Activated CD4-positive, alpha-beta T cell treated with anti-CD3 and anti-CD28 coated beads, Interleukin-2, amount 50 U/mL, for 4 hours (primary cell): Measurements from ENCODE around the gene PXDN.
"Not testable (repeated sequence)": the region's sequence is repeated elsewhere in the genome, so short reads cannot be mapped to it uniquely, and the experiment has no call there.

Experiments used
- DNase-seq, 2 experiments: peaks; one replicate each; pipeline ENCODE4 v3.0.0-alpha.2; 2020

PXDN gene

GRCh38 chr2:1680222-1681016, 63.9 kb downstream of the PXDN start:
- DNase-seq = no peak

DNA sequence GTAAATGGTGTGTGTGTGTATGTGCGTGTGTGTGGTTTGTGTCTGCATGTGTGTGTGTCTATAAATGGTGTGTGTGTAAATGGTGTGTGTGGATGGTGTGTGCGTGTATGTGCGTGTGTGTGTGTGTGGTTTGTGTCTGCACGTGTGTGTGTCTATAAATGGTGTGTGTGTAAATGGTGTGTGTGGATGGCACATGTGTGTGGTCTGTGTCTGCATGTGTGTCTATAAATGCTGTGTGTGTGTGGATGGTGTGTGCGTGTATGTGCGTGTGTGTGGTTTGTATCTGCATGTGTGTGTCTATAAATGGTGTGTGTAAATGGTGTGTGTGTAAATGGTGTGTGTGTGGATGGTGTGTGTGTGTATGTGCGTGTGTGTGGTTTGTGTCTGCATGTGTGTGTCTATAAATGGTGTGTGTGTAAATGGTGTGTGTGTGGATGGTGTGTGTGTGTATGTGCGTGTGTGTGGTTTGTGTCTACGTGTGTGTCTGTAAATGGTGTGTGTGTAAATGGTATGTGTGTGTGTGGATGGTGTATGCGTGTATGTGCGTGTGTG, 64.8 kb downstream of the PXDN start:
- DNase-seq = not testable (repeated sequence)

DNA sequence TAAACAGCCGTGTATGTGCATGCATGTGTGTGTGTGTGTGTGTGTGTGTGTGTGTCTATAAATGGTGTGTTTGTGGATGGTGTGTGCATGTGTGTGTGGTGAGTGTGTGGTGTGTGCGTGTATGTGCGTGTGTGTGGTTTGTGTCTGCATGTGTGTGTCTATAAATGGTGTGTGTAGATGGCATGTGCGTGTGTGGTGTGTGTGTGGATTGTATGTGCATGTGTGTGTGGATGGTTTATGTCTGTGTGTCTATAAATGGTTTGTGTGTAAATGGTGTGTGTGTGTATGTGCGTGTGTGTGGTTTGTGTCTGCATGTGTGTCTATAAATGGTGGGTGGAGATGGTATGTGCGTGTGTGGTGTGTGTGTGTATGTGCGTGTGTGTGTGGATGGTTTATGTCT, 65.2 kb downstream of the PXDN start:
- DNase-seq = not testable (repeated sequence)

DNA sequence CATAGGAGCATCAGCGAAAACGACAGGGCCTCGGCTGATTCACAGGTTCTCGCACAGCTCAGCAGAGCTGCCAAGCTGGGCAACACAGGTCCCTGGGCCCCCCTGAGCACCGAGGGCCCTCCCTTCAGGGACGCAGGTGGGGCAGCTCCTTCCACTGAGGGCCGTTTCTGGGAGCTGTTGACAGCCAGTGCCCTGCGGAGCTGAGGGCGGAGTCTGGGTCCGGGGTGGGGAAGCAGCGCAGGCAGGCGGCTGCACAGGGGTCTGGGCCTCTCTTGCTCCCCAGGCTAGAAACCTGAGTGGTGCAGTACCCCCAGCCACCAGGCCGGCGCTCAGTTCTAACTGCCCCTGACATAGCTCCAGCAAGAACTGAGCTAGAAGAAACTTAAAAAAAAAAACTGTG, 65.7 kb downstream of the PXDN start:
- no peak for DNase-seq

DNA sequence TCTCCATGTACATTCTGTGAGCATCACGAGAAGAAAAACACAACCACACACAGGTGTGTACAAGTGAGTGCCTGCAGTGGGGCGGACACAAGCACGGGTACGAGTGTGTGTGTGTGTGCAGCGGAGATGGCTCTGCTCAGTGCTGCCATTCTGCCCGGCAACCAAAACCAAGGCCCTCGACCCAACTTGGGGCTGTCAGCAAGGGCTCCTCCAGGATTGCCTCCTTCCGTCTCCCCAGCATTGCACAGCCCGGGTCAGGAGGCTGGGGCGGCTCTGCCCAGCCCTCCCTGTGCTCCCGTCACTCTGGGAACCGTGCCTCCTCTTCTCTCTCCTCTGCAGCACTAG, 66.5 kb downstream of the PXDN start:
- DNase-seq = no peak

DNA sequence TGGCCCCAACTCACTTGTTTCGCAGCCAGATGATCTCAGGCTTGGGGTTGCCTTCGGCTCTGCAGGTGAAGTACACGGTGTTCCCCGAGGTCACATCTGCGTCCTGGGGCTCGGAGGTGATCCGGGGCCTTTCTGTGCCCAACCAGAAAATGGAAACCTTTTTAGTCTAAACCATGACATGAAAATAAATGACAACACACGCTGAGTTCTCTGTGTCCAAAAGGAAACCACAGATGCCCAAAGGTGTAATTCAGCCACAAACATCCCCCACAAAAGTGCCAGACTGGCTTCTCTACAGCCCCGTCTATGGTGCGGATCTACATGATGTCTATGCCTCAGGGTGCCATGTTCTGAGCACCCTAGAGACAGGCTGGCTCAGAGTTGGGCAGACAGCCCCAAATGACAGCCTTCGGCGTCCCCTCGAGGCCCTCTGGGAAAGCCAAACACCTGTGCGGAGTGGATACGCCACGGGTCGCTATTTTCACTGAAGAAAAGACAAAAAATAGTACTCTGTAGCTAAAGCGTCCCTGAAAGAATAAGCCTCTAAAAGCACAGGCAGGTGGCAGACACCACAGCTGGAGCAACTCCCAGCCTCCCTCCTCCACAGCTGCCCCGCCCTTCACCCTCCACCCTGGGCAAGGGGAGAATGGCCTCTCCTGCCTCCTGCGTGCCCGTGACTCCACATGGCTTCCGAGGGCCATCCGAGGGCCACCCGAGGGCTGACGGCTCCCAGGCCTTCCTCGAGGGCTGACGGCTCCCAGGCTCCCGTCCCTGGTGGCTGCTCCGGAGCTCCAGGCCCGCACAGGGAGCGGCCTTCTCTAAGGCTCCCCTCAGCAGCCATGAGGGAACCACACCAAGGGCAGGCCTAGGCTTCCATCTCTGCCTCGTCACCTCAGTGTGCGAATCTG, 67.1 kb downstream of the PXDN start:
- DNase-seq = no peak

DNA sequence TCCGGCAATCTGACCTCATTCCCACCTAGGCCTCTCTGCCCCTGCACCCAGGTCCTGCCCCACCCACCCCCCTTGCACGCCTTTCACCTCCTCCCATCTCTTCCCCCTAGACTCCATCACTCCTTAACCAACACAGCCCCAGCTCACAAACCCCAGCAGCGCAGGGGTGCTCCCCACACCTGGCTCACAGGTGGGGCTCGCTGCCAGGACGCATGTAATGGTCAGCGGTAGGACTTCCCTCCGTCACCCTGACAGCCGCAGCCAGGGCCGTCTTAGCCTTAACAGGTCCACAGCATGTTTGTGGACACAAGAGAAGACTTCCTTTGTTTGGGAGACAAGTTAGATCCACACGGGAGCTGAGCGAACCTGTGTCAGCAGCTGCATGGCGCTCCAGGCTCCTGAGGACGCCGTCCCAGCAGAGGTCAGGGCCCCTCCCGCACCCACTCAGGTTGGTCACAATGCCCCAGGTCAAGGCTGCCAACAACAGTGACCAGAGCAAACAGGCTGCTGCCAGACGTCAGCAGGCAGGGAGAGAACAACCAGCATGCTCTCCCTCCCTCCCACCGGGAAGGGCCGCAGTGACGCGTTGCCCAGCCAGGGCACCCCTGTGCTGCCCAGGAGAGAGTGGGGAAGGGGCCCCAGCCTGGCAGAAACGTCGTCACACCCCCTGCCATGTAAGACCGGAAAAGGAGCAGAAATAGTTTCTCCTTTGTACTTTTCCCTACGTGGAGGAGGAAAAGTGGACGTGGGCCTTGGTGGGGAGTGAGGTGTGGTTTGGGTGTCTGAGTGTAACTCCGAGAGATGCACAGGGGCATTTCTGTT, 68.0 kb downstream of the PXDN start:
- DNase-seq = no peak

DNA sequence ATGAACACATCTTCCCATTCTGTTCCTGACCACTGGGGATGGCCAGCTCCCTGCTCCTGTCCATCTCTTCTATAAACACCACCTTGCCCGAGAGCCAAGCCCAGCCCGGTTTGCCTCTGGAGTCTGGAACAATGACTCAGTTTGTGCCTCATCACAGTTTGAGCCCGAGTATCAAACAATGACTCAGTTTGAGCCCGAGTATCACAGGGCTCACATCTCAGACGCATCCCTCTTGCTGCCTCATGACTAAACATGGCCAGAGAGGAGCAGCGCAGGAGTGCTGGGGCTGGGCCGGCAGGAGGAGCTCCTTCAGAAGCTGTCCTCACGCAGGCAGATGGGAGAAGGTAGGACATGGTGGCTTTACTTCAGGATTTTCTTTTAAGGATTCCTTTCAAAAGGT, 68.7 kb downstream of the PXDN start:
- DNase-seq = no peak

GRCh38 chr2:1674766-1675397, 69.4 kb downstream of the PXDN start:
- no peak for DNase-seq

- no peak for DNase-seq
Observed at GRCh38 chr2:1674276-1674675, 70.0 kb downstream of the PXDN start.

DNA sequence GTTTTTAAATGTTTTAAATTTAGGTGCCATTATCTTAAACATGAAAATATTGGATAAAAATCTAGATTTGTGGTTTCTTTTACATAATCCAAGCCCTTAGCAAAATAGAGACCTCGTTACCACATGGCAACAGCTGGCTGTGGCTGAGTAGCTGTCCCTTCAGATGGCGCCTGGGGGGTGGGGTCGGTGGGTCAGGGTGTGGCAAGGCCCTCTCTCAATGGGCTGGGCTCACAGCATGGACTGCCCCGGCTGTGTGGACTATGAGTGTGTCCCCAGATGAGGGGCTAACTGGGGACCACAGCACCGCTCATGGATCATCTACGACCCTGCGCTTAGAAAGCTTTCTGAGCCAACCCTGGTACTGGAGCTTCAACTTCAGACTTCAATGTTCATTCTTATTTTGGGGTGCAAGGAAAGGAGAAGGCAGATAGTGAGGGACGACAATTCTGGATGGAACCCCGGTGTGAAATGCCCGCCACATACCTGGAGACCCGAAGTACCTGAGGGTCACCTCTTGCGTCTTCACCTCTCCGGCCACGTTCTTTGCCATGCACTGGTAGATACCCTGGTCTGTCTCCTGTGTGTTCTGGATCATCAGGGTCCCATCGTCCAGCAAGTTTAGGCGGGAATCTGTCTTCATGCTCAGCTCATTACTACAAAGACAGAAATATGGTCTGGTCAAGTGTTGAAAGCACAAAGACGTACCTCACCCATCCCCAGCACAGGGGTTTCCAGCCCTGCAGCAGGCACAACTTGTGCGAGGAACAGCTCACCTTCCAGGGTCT, 71.0 kb downstream of the PXDN start:
- DNase-seq = no peak

DNA sequence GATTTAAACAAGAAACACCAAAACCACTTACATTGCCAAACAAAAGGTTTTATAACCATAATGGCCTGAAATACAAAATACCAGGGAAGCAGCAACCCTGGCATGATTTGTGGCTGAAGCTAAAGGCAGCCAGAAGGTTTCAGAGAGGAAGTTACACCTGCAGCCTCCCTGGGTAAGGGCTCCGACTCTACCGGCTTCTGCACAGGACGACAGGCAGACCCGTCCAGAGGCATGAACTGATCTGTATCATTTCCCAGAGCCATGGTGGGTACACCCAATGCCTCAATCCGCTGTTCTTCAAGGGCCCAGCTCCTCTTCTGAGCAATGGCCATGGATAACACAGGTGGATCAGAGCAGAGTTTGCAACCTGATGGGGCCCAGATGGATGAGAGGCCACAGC, 71.6 kb downstream of the PXDN start:
- DNase-seq = no peak

- DNase-seq = no peak
Observed at GRCh38 chr2:1671916-1672315, 72.4 kb downstream of the PXDN start.

GRCh38 chr2:1670636-1671035, 73.7 kb downstream of the PXDN start:
- DNase-seq = no peak

GRCh38 chr2:1665761-1666505, 78.4 kb downstream of the PXDN start:
- no peak for DNase-seq

- DNase-seq = no peak
Observed at GRCh38 chr2:1664698-1665097, 79.6 kb downstream of the PXDN start.

DNA sequence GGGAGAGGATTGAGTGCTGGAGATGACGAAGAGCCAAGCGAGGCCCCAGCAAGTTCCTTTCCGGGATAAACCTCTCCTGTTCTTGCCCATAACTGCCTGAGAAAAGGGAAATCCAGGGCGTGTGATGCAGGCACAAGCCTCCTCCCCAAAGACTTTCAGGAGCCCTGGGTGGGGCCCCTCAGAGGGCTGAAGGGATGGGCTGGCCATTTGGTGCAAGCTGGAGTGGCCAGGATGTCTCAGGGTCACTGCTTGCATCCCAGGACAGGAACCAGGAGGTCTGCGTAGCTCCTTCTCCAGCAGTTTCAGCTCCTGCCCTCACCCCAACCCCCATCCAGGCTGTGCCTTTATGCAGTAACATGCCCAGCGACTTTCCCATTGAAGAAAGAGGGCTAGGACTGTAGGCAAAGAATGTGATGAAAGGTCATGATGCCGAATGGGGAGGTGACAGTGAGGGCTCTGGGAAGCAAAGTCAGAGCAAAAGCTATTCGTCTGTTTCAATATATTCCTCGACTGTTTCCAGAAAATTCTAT, 80.2 kb downstream of the PXDN start:
- no peak for DNase-seq

- DNase-seq = no peak
Observed at GRCh38 chr2:1663621-1664020, 80.7 kb downstream of the PXDN start.

DNA sequence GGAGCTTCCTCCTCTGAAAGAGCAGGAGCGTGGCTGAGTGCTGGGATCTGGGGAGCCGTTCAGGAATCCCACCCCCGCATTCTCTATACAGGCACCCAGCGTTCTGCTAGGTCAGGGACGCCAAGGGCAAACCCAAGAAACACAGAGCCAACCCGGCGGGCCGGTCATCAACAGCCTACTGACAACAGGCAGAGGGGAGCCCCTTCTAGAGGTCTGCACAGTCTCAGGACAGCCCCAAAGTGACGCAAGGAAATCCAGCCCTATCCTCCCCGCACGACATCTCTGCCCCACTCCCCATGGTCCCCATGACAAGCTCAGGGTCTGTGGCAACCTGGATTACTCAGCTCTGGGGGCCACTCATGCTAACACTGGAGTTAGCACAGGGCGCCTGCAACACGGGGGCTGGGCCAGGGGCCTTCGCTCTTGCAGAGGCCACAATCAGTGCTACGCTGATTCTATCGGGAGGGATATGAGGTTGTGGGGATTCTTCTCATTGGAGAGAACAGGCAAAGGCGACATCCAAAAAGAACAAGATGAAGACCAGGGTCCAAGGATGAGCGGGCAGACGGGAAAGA, 81.6 kb downstream of the PXDN start:
- DNase-seq = no peak

- DNase-seq = no peak
Observed at GRCh38 chr2:1661891-1662605, 82.3 kb downstream of the PXDN start.
